Stimulated activated CD4-positive, alpha-beta T cell treated with anti-CD3 and anti-CD28 coated beads, Interleukin-12 subunit alpha, Interleukin-12 subunit beta, amount 100 ng/mL, for 48 hours (primary cell): Measurements from ENCODE around the gene PPP1R15A.
"Not testable (repeated sequence)": the region's sequence is repeated elsewhere in the genome, so short reads cannot be mapped to it uniquely, and the experiment has no call there.

Source experiments
- DNase-seq, 3 donors: peaks; one replicate each; pipeline ENCODE4 v3.0.0-alpha.2; 2020; ENCODE audit warnings: low read depth in 2 of 3, low spot score in 1 of 3

The PPP1R15A gene

GRCh38 chr19:48879025-48879637 is 6.9 kb downstream of the PPP1R15A start:
- DNase-seq = no peak

DNA sequence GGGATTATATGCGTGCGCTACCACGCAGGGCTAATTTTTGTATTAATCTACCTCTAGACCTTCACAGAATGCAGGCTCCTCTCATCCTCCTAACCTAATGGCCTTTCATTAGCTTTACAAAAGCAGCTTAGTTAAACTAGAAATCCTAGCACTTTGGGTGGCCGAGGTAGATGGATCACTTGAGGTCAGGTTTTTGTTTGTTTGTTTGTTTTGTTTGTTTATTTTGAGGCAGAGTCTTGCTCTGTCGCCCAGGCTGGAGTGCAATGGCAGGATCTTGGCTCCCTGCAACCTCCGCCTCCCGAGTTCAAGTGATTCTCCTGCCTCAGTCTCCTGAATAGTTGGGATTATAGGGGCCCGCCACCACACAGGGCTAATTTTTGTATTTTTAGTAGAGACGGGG is 7.5 kb downstream of the PPP1R15A start:
- not testable (repeated sequence) for DNase-seq

DNA sequence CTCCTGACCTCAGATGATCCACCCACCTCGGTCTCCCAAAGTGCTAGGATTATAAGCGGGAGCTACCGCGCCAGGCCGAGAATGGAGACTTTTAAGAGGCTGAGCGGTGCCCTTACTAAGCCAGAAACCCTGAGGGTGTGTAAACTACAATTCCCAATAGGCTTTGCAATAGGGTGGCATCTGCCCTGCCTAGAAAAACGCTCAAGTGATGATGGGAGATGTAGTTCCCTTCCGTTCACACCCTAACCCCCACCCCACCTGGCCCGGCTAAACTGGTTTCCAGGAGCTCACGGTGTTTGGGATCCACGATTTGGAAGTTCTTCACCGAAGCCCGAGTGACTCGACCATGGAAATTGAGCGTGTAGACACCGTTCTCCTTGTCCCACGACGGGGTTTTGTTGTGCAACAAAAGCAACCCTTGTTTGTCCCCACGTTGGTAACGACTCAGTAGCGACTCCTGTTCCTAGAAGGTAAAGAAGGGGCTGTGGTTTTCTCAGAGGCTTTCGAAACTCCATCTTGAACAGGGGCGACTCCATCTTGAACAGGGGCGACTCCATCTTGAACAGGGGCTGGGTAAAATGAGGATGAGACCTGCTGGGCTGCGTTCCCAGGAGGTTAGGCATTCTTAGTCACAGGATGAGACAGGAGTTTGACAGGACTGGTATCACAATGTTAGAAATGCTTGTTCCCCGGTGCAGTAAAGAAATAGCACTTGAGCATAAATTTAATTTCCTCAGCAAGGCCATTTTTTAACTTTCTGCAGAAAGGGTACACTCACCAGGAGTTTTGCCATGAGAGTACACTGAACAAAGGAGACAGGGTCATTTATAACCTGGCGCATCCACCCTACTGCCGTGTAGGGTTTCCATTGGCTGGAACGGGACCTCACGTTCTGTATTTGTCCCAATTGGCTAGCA is 9.8 kb downstream of the PPP1R15A start:
- no peak for DNase-seq

- DNase-seq = no peak
Observed at GRCh38 chr19:48883726-48884125, 11.5 kb downstream of the PPP1R15A start.

- DNase-seq = no peak
Observed at GRCh38 chr19:48887861-48888612, 15.8 kb downstream of the PPP1R15A start.

DNA sequence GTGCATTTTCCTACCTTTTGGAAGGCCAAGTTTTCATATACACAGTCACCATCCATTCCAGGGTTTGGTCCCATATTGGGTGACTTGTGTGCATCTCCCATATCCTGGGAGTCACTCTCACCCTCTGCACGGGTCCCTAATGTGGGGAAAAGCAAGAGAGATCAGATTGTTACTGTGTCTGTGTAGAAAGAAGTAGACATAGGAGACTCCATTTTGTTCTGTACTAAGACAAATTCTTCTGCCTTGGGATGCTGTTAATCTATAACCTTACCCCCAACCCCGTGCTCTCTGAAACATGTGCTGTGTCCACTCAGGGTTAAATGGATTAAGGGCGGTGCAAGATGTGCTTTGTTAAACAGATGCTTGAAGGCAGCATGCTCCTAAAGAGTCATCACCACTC is 17.3 kb downstream of the PPP1R15A start:
- DNase-seq = not testable (repeated sequence)

DNA sequence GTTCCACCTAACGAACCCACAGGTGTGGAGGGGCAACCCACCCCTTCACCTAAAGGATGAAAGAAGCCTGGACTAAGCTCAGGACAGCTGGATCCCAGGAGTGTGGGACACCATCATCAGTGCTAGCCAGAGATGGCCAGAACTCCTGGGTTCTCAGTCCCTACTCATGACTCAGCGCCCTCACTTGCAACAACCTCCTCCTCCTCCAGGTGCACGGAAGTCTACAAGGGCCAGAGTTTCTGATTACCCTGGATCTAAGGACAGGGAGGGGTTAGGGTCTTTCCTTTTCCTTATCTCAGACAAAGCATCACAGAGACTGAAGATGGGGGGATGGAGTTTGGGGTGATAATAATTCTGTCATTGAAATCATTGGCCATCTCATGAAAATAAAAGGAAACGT is 18.3 kb downstream of the PPP1R15A start:
- DNase-seq = no peak

DNA sequence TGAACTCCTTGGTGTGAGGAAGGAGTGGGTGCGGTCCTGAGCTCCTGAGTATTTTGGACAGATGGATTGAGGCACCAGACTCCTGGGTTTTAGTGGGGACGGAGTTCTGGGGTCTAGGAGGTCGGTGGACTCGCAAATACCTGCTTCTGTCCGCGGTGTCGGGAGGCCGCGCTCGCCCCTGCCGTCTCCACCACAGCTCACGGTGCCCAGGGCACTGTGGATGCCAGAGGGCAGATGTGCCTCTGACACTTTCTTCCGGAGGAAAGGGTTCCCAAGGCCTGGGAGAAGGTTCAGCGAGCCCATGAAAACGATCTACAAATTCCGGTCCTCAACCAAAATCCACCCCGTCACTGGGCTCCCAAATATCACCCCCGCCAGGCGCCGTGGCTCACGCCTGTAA is 23.0 kb downstream of the PPP1R15A start:
- no peak for DNase-seq

- no peak for DNase-seq
Observed at GRCh38 chr19:48896191-48896720, 24.0 kb downstream of the PPP1R15A start.

DNA sequence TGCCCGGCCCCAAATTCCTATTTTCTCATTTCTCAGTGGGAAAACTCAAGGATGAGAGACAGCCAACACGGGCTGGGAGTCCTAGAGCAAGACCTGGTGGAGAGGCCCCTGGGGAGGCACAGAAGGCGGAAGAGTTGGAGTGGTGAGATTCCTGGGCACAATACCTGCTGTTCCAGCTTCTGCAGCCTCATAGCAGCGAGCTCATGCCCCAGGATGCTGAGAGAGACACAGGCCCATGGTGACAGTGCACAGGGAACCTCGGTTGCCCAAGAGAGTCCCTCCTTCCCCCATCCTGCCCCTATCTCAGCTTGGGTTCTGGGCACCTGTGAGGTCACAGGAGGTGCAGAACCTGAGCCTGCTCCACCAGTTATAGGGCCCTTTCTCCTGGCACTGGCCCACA is 25.0 kb downstream of the PPP1R15A start:
- DNase-seq = no peak

GRCh38 chr19:48899386-48899749 is 27.1 kb downstream of the PPP1R15A start:
- DNase-seq = not testable (repeated sequence)

DNA sequence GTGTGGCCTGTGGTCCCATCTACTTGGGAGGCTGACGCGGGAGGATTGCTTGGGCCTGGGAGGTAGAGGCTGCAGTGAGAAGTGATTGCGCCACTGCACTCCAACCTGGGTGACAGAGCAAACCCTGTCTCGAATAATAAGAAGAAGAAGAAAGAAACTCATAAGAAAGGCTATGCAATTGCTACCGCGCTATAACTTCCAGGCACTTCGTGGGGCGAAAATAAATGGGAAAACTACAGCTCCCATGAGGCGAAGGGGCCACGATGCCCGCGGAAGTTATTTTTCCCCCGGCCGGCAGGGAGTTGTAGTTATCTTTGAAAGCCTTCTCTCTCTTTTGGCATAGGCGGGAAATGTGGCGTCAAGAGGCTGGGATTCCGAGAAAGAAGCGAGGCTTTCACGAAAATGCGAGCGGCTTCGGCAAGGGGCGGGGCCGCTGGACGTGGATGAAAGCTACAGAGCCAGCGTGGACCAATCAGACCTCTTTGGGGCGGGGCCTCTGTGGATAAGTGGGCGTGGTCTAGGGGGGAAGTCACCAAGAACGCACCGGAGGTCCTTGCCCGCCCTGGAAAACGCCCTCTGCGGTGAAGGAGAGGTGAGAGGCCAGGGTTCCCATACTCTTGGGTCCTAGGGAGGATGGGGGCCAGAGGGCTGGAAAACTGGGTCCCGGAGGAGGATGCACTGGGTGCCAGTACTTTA is 27.7 kb downstream of the PPP1R15A start, which contains the start of gene NUCB1:
TSS of gene NUCB1 (plus strand) at position 532 of the 696 bp plus-strand sequence. CDS start 485 bp downstream, outside the sequence.
- peak; percentile 99 to 100 (median 99) for DNase-seq

GRCh38 chr19:48900477-48901406 is 28.5 kb downstream of the PPP1R15A start:
- DNase-seq = no peak

- not testable (repeated sequence) for DNase-seq
Observed at GRCh38 chr19:48902291-48902690, 30.1 kb downstream of the PPP1R15A start.

GRCh38 chr19:48903788-48904187 is 31.6 kb downstream of the PPP1R15A start:
- not testable (repeated sequence) for DNase-seq

GRCh38 chr19:48905664-48906063 is 33.4 kb downstream of the PPP1R15A start:
- DNase-seq = no peak

DNA sequence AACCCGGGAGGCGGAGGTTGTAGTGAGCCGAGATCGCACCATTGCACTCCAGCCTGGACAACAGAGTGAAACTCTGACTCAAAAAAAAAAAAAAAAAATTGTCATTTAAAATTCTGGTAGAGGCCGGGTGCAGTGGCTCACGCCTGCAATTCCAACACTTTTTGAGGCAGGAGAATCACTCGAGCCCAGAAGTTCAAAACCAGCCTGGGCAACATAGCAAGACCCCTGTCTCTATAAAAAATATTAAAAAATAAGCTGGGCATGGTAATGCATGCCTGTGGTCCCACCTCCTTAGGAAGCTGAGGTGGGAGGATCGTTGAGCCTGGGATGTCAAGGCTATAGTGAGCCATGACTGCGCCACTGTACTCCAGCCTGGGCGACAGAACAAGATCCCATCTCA is 34.1 kb downstream of the PPP1R15A start:
- no peak for DNase-seq

- DNase-seq = no peak
Observed at GRCh38 chr19:48907671-48908070, 35.5 kb downstream of the PPP1R15A start.

- not testable (repeated sequence) for DNase-seq
Observed at GRCh38 chr19:48909424-48910077, 37.3 kb downstream of the PPP1R15A start.
